PFSK-1 (cell line): Measurements from ENCODE around the gene MBD2.

Source experiments
- TAF1 ChIP-seq: IDR thresholded peaks from 2 replicates; pipeline ENCODE4 v1.6.1; 2012; ENCODE audit warnings: low read length, control low read depth, borderline replicate concordance; ENCODE audit not compliant: insufficient read depth
- TF ChIP-seq, protein P1 (sequence below), 2 experiments: IDR thresholded peaks; 2 replicates each; pipeline versions ENCODE4 v1.6.1 to v1.8.0; 2011 to 2012; ENCODE audit warnings: low read depth in 2 of 2, low read length in 2 of 2, control low read depth in 1 of 2, inconsistent platforms in 1 of 2, mild to moderate bottlenecking in 1 of 2, moderate library complexity in 1 of 2; ENCODE audit not compliant: insufficient read depth in 1 of 2

- TF ChIP-seq, protein P1, sequence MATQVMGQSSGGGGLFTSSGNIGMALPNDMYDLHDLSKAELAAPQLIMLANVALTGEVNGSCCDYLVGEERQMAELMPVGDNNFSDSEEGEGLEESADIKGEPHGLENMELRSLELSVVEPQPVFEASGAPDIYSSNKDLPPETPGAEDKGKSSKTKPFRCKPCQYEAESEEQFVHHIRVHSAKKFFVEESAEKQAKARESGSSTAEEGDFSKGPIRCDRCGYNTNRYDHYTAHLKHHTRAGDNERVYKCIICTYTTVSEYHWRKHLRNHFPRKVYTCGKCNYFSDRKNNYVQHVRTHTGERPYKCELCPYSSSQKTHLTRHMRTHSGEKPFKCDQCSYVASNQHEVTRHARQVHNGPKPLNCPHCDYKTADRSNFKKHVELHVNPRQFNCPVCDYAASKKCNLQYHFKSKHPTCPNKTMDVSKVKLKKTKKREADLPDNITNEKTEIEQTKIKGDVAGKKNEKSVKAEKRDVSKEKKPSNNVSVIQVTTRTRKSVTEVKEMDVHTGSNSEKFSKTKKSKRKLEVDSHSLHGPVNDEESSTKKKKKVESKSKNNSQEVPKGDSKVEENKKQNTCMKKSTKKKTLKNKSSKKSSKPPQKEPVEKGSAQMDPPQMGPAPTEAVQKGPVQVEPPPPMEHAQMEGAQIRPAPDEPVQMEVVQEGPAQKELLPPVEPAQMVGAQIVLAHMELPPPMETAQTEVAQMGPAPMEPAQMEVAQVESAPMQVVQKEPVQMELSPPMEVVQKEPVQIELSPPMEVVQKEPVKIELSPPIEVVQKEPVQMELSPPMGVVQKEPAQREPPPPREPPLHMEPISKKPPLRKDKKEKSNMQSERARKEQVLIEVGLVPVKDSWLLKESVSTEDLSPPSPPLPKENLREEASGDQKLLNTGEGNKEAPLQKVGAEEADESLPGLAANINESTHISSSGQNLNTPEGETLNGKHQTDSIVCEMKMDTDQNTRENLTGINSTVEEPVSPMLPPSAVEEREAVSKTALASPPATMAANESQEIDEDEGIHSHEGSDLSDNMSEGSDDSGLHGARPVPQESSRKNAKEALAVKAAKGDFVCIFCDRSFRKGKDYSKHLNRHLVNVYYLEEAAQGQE (IDR thresholded peaks at IDR 0.05; ENCODE audit: insufficient read depth in 1 of 2, low read depth in 2 of 2, low read length in 2 of 2): no peak
- no peak for TF ChIP-seq TAF1
These were observed 17.9 kb upstream of the MBD2 start for GRCh38 chr18:54242327-54242726.
